Common myeloid progenitor, CD34-positive (primary cell): Measurements from ENCODE around the gene DPCD.

ENCODE experiments used
- CTCF ChIA-PET: fragments of 350-600 bp; sonication (Branson Sonifier 250); formaldehyde crosslinking; loops from one replicate; lab custom pipeline; 2021; ENCODE audit warnings: antibody characterized with exemption; lab: Charles Lee
- POLR2A ChIA-PET: fragments of 350-600 bp; sonication (Branson Sonifier 250); formaldehyde crosslinking; loops from one replicate; lab custom pipeline; 2021; ENCODE audit warnings: antibody characterized with exemption; lab: Charles Lee
- DNase-seq, 3 donors: peaks; one replicate each; pipeline versions ENCODE4 v3.0.0 to v3.0.0-alpha.2; 2013
- H3K27ac ChIP-seq, 2 experiments: 1 replicate in 1 of 2; 2 replicates in 1 of 2; pipeline ENCODE4 v1.7.0; 2013; ENCODE audit warnings: inconsistent platforms in 2 of 2, low read length in 2 of 2, mild to moderate bottlenecking in 2 of 2, low read depth in 1 of 2, moderate library complexity in 1 of 2; ENCODE audit not compliant: severe bottlenecking in 2 of 2, insufficient read depth in 1 of 2, poor library complexity in 1 of 2
- H3K27me3 ChIP-seq, 5 experiments: replicated peaks in 2 of 5; 1 replicate in 3 of 5; 2 replicates in 2 of 5; pipeline versions ENCODE4 v1.6.1 to v1.7.0; 2013; ENCODE audit warnings: low read length in 4 of 5, mild to moderate bottlenecking in 2 of 5, moderate library complexity in 2 of 5, inconsistent platforms in 1 of 5; ENCODE audit not compliant: insufficient read depth in 5 of 5, control insufficient read depth in 4 of 5
- H3K36me3 ChIP-seq, 4 experiments: 1 replicate in 2 of 4; 2 replicates in 2 of 4; pipeline versions ENCODE4 v1.6.1 to v1.7.0; 2013; ENCODE audit warnings: low read length in 3 of 4, control low read depth in 1 of 4, mild to moderate bottlenecking in 1 of 4; ENCODE audit not compliant: control insufficient read depth in 4 of 4, insufficient read depth in 4 of 4
- H3K4me1 ChIP-seq, 4 experiments: 1 replicate in 3 of 4; 2 replicates in 1 of 4; pipeline versions ENCODE4 v1.6.1 to v1.7.1; 2013; ENCODE audit warnings: low read length in 3 of 4, mild to moderate bottlenecking in 3 of 4, control low read depth in 1 of 4, inconsistent platforms in 1 of 4, moderate library complexity in 1 of 4; ENCODE audit not compliant: control insufficient read depth in 4 of 4, insufficient read depth in 4 of 4; ENCODE audit errors: control extremely low read depth in 1 of 4
- H3K4me3 ChIP-seq, 7 experiments: 1 replicate in 4 of 7; 2 replicates in 3 of 7; pipeline versions ENCODE4 v1.5.1 to v1.7.0; 2013; ENCODE audit warnings: mild to moderate bottlenecking in 7 of 7, low read length in 6 of 7, moderate library complexity in 6 of 7, inconsistent platforms in 2 of 7, low read depth in 2 of 7, control low read depth in 1 of 7; ENCODE audit not compliant: insufficient read depth in 4 of 7, control insufficient read depth in 1 of 7; ENCODE audit errors: extremely low read depth in 1 of 7
- H3K9me3 ChIP-seq, 5 experiments: 1 replicate in 4 of 5; 2 replicates in 1 of 5; pipeline versions ENCODE4 v1.6.1 to v1.7.1; 2013; ENCODE audit warnings: low read length in 4 of 5, mild to moderate bottlenecking in 2 of 5, inconsistent platforms in 1 of 5, low read depth in 1 of 5, moderate library complexity in 1 of 5; ENCODE audit not compliant: control insufficient read depth in 4 of 5, insufficient read depth in 2 of 5; ENCODE audit errors: control extremely low read depth in 1 of 5
- WGBS: methylation state at CpG from one replicate; pipeline ENCODE4 v1.1.5; 2013; ENCODE audit not compliant: insufficient coverage; 5-methylcytosine and 5-hydroxymethylcytosine counted together

DPCD gene

GRCh38 chr10:101558204-101558603 is 29.9 kb upstream of the DPCD start:
- Histone ChIP-seq H3K4me3 (no peak overlapping the region), H3K36me3 (peaks cover 0 to 9% (median 3%) of the 10 kb centered on the region in 4 experiments), H3K4me1 (peaks cover 0 to 10% (median 5%) of the 10 kb centered on the region in 4 experiments), H3K27ac (no peak overlapping the region), H3K27me3 (peaks cover 0 to 4% (median 0%) of the 10 kb centered on the region in 5 experiments), H3K9me3 (no peaks in the 10 kb centered on the region)
- 60% methylated on average over 2 of the region's 2 CpGs for WGBS
- POLR2A ChIA-PET = no interaction called here
- peak in 2 of 3 donors; percentile 17 for DNase-seq
- CTCF ChIA-PET = interaction anchor here (0.7 kb wide), 1 partner anchor 12 kb away, joined by 3 read pairs; no protein-coding TSS in a partner anchor

GRCh38 chr10:101558671-101559595 is 29.2 kb upstream of the DPCD start:
- POLR2A ChIA-PET = no interaction called here
- no peak for DNase-seq

GRCh38 chr10:101559596-101560297 is 28.4 kb upstream of the DPCD start:
- no peaks in the 10 kb centered on the region for H3K9me3 ChIP-seq
- DNase-seq = no peak
- WGBS = 89% methylated on average over 10 of the region's 12 CpGs
- peaks cover 0 to 13% (median 0%) of the 10 kb centered on the region in 5 experiments for H3K27me3 ChIP-seq
- ChIA-PET POLR2A (no interaction called here), CTCF (interaction anchor here (0.9 kb wide), 1 partner anchor 10 kb away, joined by 4 read pairs; no protein-coding TSS in a partner anchor)
- no peaks in the 10 kb centered on the region for H3K36me3 ChIP-seq
- peaks cover 0 to 10% (median 5%) of the 10 kb centered on the region in 4 experiments for H3K4me1 ChIP-seq
- no peak overlapping the region for H3K27ac ChIP-seq
- no peak overlapping the region for H3K4me3 ChIP-seq

More at GRCh38 chr10:101558671-101559595, 29.2 kb upstream of the DPCD start:
- Histone ChIP-seq H3K36me3 (peaks cover 0 to 3% (median 0%) of the 10 kb centered on the region in 4 experiments), H3K27ac (no peak overlapping the region), H3K4me1 (peaks cover 0 to 10% (median 5%) of the 10 kb centered on the region in 4 experiments), H3K4me3 (no peak overlapping the region), H3K27me3 (peaks cover 0 to 9% (median 0%) of the 10 kb centered on the region in 5 experiments), H3K9me3 (no peaks in the 10 kb centered on the region)
- CTCF ChIA-PET = interaction anchor here (0.7 kb wide), 1 partner anchor 11 kb away, joined by 3 read pairs; no protein-coding TSS in a partner anchor
- WGBS = 69% methylated on average over 18 of the region's 18 CpGs

GRCh38 chr10:101560298-101561067 is 27.6 kb upstream of the DPCD start:
- WGBS = 86% methylated on average over 1 of the region's 2 CpGs
- Histone ChIP-seq H3K4me1 (peaks cover 0 to 10% (median 5%) of the 10 kb centered on the region in 4 experiments), H3K36me3 (no peaks in the 10 kb centered on the region), H3K4me3 (no peak overlapping the region), H3K27me3 (peaks cover 0 to 19% (median 3%) of the 10 kb centered on the region in 5 experiments), H3K27ac (no peak overlapping the region), H3K9me3 (no peaks in the 10 kb centered on the region)
- ChIA-PET CTCF (interaction anchor here (0.9 to 1.5 kb wide), 3 partner anchors 9 to 259 kb away, joined by 3 to 4 read pairs (median 3); no protein-coding TSS in a partner anchor), POLR2A (interaction anchor here (0.9 kb wide), 1 partner anchor 16 kb away, joined by 4 read pairs; no protein-coding TSS in a partner anchor)
- DNase-seq = no peak

GRCh38 chr10:101561068-101561915 is 26.8 kb upstream of the DPCD start:
- 92% methylated on average over 9 of the region's 15 CpGs for WGBS
- DNase-seq = peak in 1 of 3 donors; percentile 12
- H3K9me3 ChIP-seq = no peaks in the 10 kb centered on the region
- ChIA-PET CTCF (interaction anchor here (1.0 to 1.5 kb wide), 4 partner anchors 8 to 260 kb away, joined by 3 read pairs; no protein-coding TSS in a partner anchor), POLR2A (interaction anchor here (0.9 kb wide), 1 partner anchor 15 kb away, joined by 4 read pairs; no protein-coding TSS in a partner anchor)
- peaks cover 0 to 13% (median 6%) of the 10 kb centered on the region in 4 experiments for H3K4me1 ChIP-seq
- H3K36me3 ChIP-seq = no peaks in the 10 kb centered on the region
- H3K27ac ChIP-seq = no peak overlapping the region
- no peak overlapping the region for H3K4me3 ChIP-seq
- peaks cover 0 to 28% (median 7%) of the 10 kb centered on the region in 5 experiments for H3K27me3 ChIP-seq
